AG10803 (cell line): ENCODE results near the gene GDA.

Source experiments
- DNase-seq: peaks from one replicate; pipeline ENCODE4 v3.0.0; 2010; ENCODE audit warnings: low read depth
- H3K4me3 ChIP-seq: 2 replicates; pipeline ENCODE4 v1.5.1; 2011; ENCODE audit warnings: mild to moderate bottlenecking, low read length, control low read depth
- CTCF ChIP-seq: conservative IDR thresholded peaks from 2 replicates; pipeline ENCODE4 v1.5.1; 2011; ENCODE audit warnings: mild to moderate bottlenecking, low read length, control low read depth, inconsistent platforms

The GDA gene

DNA sequence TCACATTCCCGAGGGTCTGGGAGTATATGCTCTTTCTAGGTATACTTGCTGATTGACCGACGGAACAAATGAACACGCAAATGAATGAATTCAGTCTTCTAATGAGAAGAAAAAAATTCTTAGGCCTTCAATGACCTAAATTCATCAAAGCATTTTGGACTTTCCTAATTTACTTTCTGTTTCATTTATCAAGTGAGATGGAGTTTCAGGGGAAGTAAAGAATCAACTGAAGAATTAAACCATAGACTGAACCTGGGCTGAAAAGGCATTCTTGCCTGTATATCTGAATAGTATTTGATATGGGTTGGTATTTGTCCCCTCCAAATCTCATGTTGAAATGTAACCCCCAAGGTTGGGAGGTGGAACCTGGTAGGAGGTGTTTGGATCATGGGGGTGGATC is 151.6 kb downstream of the GDA start:
- no peak for DNase-seq
- TF ChIP-seq CTCF = no peak
- no peak overlapping the region for H3K4me3 ChIP-seq
